Caco-2 (cell line): ENCODE results near the gene GNS. TPM values are rescaled to one million over a fixed set of nuclear protein-coding genes. Genes with fewer than 3 reads are reported as not detected.

ENCODE experiments used
- BruUV-seq: library from RNA; stranded (reverse); fragments of 400-500 nt; replicated peaks from 2 replicates; lab custom pipeline; 2021; lab: Mats Ljungman, UMichigan
- CTCF ChIA-PET: fragments of 300-600 bp; sonication (Branson Sonifier 250); formaldehyde crosslinking; loops from one replicate; lab custom pipeline; 2022; ENCODE audit warnings: antibody characterized with exemption; lab: Charles Lee
- POLR2A ChIA-PET: fragments of 300-600 bp; sonication (Branson Sonifier 250); formaldehyde crosslinking; loops from one replicate; lab custom pipeline; 2022; ENCODE audit warnings: antibody characterized with exemption; lab: Charles Lee
- DNase-seq, 2 experiments: peaks; one replicate each; pipeline versions ENCODE4 v3.0.0 to v3.0.0-alpha.2; 2020 to 2022
- H3K27me3 ChIP-seq: replicated peaks from 2 replicates; pipeline ENCODE4 v1.6.0; 2011; ENCODE audit warnings: low read length; ENCODE audit not compliant: control insufficient read depth, insufficient read depth
- H3K36me3 ChIP-seq: 2 replicates; pipeline ENCODE4 v1.5.1; 2011; ENCODE audit warnings: low read length; ENCODE audit not compliant: control insufficient read depth, insufficient read depth
- H3K4me1 ChIP-seq: fragments of 250-450 bp; sonication (Bioruptor Pico); 2 replicates; pipeline ENCODE4 v1.5.1; 2020; ENCODE audit warnings: mild to moderate bottlenecking
- H3K4me3 ChIP-seq: 2 replicates; pipeline ENCODE4 v1.5.1; 2011; ENCODE audit warnings: low read depth, mild to moderate bottlenecking, control low read depth, low read length
- H3K9me3 ChIP-seq: fragments of 250-450 bp; sonication (Bioruptor Pico); 2 replicates; pipeline ENCODE4 v1.5.1; 2020; ENCODE audit warnings: mild to moderate bottlenecking, moderate library complexity
- H3K27ac Mint-ChIP-seq: one replicate; pipeline ENCODE4 v1.8.0; 2022; ENCODE audit warnings: mixed read lengths; ENCODE audit not compliant: unreplicated experiment
- H3K27me3 Mint-ChIP-seq: one replicate; pipeline ENCODE4 v1.8.0; 2022; ENCODE audit warnings: mixed read lengths; ENCODE audit not compliant: insufficient read depth, unreplicated experiment
- H3K36me3 Mint-ChIP-seq: one replicate; pipeline ENCODE4 v1.8.0; 2022; ENCODE audit warnings: mild to moderate bottlenecking, mixed read lengths; ENCODE audit not compliant: insufficient read depth, unreplicated experiment
- H3K4me1 Mint-ChIP-seq: one replicate; pipeline ENCODE4 v1.8.0; 2022; ENCODE audit warnings: low read depth, mixed read lengths; ENCODE audit not compliant: unreplicated experiment
- H3K4me3 Mint-ChIP-seq: one replicate; pipeline ENCODE4 v1.8.0; 2022; ENCODE audit warnings: mild to moderate bottlenecking, moderate library complexity, mixed read lengths; ENCODE audit not compliant: unreplicated experiment
- H3K9me3 Mint-ChIP-seq: one replicate; pipeline ENCODE4 v1.8.0; 2022; ENCODE audit warnings: mixed read lengths; ENCODE audit not compliant: unreplicated experiment
- CTCF ChIP-seq, 2 experiments: fragments of 200-600 bp in 1 of 2; IDR thresholded peaks; 1 replicate in 1 of 2; 2 replicates in 1 of 2; pipeline versions ENCODE4 v1.5.1 to v1.8.0; 2011 to 2022; ENCODE audit warnings: antibody characterized with exemption in 1 of 2, control low read depth in 1 of 2, inconsistent platforms in 1 of 2, low read depth in 1 of 2, low read length in 1 of 2, mild to moderate bottlenecking in 1 of 2, moderate library complexity in 1 of 2; ENCODE audit not compliant: insufficient read depth in 1 of 2, severe bottlenecking in 1 of 2, unreplicated experiment in 1 of 2
- intact Hi-C: fragments of 100-400 bp; cut with micrococcal nuclease; formaldehyde crosslinking; loops from one replicate; pipeline ENCODE4 v1.10.0; 2022; ENCODE audit not compliant: unreplicated experiment
- total RNA-seq: library from RNA; stranded (reverse); gene quantifications from 2 replicates; pipeline ENCODE4 v1.2.3, GENCODE V29; 2022

The GNS gene
- total RNA-seq, 1 experiment from 2014 or later = 75.1 TPM

- no TSS peak for BruUV-seq
- Mint-ChIP-seq H3K27me3 (no peaks in the 10 kb centered on the region), H3K27ac (no peak overlapping the region), H3K36me3 (no peaks in the 10 kb centered on the region), H3K9me3 (no peaks in the 10 kb centered on the region), H3K4me3 (no peak overlapping the region), H3K4me1 (peaks cover 25% of the 10 kb centered on the region)
- no peak for DNase-seq
- POLR2A ChIA-PET = no interaction called here
- H3K36me3 ChIP-seq = no peaks in the 10 kb centered on the region
- H3K27me3 ChIP-seq = no peaks in the 10 kb centered on the region
- intact Hi-C loops = no loop called here
- peak; percentile 9 to 38 for TF ChIP-seq CTCF (IDR thresholded peaks at IDR 0.05; ENCODE audit: insufficient read depth in 1 of 2, low read depth in 1 of 2, low read length in 1 of 2, severe bottlenecking in 1 of 2, unreplicated experiment in 1 of 2)
- H3K4me1 ChIP-seq = peaks cover 28% of the 10 kb centered on the region
- no peaks in the 10 kb centered on the region for H3K9me3 ChIP-seq
- no peak overlapping the region for H3K4me3 ChIP-seq
- CTCF ChIA-PET = interaction anchor here (0.8 to 2.5 kb wide), 14 partner anchors 10 to 306 kb away, joined by 3 to 28 read pairs (median 5); no protein-coding TSS in a partner anchor
Measured at GRCh38 chr12:64801381-64801780, 42.2 kb upstream of the GNS start.

- DNase-seq = no peak
- intact Hi-C loops = no loop called here
- POLR2A ChIA-PET = no interaction called here
- Mint-ChIP-seq H3K27me3 (no peaks in the 10 kb centered on the region), H3K27ac (no peak overlapping the region), H3K4me3 (no peak overlapping the region), H3K9me3 (no peaks in the 10 kb centered on the region), H3K36me3 (no peaks in the 10 kb centered on the region), H3K4me1 (peaks cover 29% of the 10 kb centered on the region)
- H3K9me3 ChIP-seq = no peaks in the 10 kb centered on the region
- H3K27me3 ChIP-seq = no peaks in the 10 kb centered on the region
- H3K4me3 ChIP-seq = no peak overlapping the region
- no peaks in the 10 kb centered on the region for H3K36me3 ChIP-seq
- no TSS peak for BruUV-seq
- no peak for TF ChIP-seq CTCF (IDR thresholded peaks at IDR 0.05; ENCODE audit: insufficient read depth in 1 of 2, low read depth in 1 of 2, low read length in 1 of 2, severe bottlenecking in 1 of 2, unreplicated experiment in 1 of 2)
- CTCF ChIA-PET = interaction anchor here (1.5 to 2.5 kb wide), 3 partner anchors 20 to 90 kb away, joined by 13 to 28 read pairs (median 13); no protein-coding TSS in a partner anchor
- H3K4me1 ChIP-seq = peaks cover 35% of the 10 kb centered on the region
Measured at GRCh38 chr12:64800640-64801039, 41.4 kb upstream of the GNS start.

GRCh38 chr12:64798165-64798564, 39.0 kb upstream of the GNS start:
- Mint-ChIP-seq H3K4me1 (peaks cover 49% of the 10 kb centered on the region), H3K9me3 (no peaks in the 10 kb centered on the region), H3K27me3 (no peaks in the 10 kb centered on the region), H3K4me3 (no peak overlapping the region), H3K36me3 (no peaks in the 10 kb centered on the region), H3K27ac (peak overlapping the region; percentile 24)
- Histone ChIP-seq H3K36me3 (no peaks in the 10 kb centered on the region), H3K4me1 (peaks cover 46% of the 10 kb centered on the region), H3K9me3 (no peaks in the 10 kb centered on the region), H3K4me3 (no peak overlapping the region), H3K27me3 (no peaks in the 10 kb centered on the region)
- ChIA-PET POLR2A (no interaction called here), CTCF (interaction anchor here (0.6 kb wide), 1 partner anchor 33 kb away, joined by 3 read pairs; no protein-coding TSS in a partner anchor)
- intact Hi-C loops = loop anchor here (5.0 kb wide), 1 partner anchor 39 kb away; no protein-coding TSS in a partner anchor
- no TSS peak for BruUV-seq
- DNase-seq = no peak
- TF ChIP-seq CTCF (IDR thresholded peaks at IDR 0.05; ENCODE audit: insufficient read depth in 1 of 2, low read depth in 1 of 2, low read length in 1 of 2, severe bottlenecking in 1 of 2, unreplicated experiment in 1 of 2) = no peak
